H1 (cell line): ENCODE data around the gene CTNND2. TPM values are rescaled to one million over a fixed set of nuclear protein-coding genes. Genes with fewer than 3 reads are reported as not detected.

Experiments
- CTCF ChIA-PET: fragments of 300-600 bp; sonication (Branson Sonifier 250); formaldehyde crosslinking; loops from one replicate; lab custom pipeline; 2021; ENCODE audit not compliant: partially characterized antibody; lab: Charles Lee
- POLR2A ChIA-PET: fragments of 300-600 bp; sonication (Branson Sonifier 250); formaldehyde crosslinking; loops from one replicate; lab custom pipeline; 2021; ENCODE audit warnings: inconsistent platforms; ENCODE audit not compliant: partially characterized antibody; lab: Charles Lee
- DNase-seq, 2 experiments: peaks; one replicate each; pipeline versions ENCODE4 v3.0.0 to v3.0.0-alpha.2; 2010 to 2022; ENCODE audit warnings: low spot score in 2 of 2, low read depth in 1 of 2, mixed read lengths in 1 of 2
- FAIRE-seq: peaks from 2 replicates; lab custom pipeline; 2011; peaks lifted over from hg19 to GRCh38; lab: Jason Lieb, UNC
- H2AFZ ChIP-seq: 2 replicates; pipeline ENCODE4 v1.8.1; 2012; ENCODE audit warnings: low read length, inconsistent platforms
- H2AK5ac ChIP-seq: 2 replicates; pipeline ENCODE4 v1.6.1; 2013; ENCODE audit warnings: low read depth, low read length
- H2BK120ac ChIP-seq: replicated peaks from 2 replicates; pipeline ENCODE3; 2013; ENCODE audit warnings: low read depth, low read length, inconsistent platforms
- H2BK12ac ChIP-seq: 2 replicates; pipeline ENCODE4 v1.6.1; 2013; ENCODE audit warnings: low read depth, low read length
- H2BK15ac ChIP-seq: 2 replicates; pipeline ENCODE4 v1.6.1; 2013; ENCODE audit warnings: low read length
- H2BK20ac ChIP-seq: 2 replicates; pipeline ENCODE4 v1.6.1; 2013; ENCODE audit warnings: low read length
- H2BK5ac ChIP-seq: 2 replicates; pipeline ENCODE4 v1.6.1; 2013; ENCODE audit warnings: low read depth, low read length
- H3K14ac ChIP-seq: 2 replicates; pipeline ENCODE4 v1.6.1; 2013; ENCODE audit warnings: inconsistent platforms; ENCODE audit not compliant: insufficient read length
- H3K18ac ChIP-seq: 2 replicates; pipeline ENCODE4 v1.6.1; 2013; ENCODE audit warnings: low read length; ENCODE audit errors: extremely low read depth
- H3K23ac ChIP-seq: 2 replicates; pipeline ENCODE4 v1.6.1; 2013; ENCODE audit warnings: inconsistent platforms; ENCODE audit not compliant: insufficient read length
- H3K23me2 ChIP-seq: 2 replicates; pipeline ENCODE4 v1.6.1; 2013; ENCODE audit warnings: low read depth, low read length
- H3K27ac ChIP-seq: 2 replicates; pipeline ENCODE4 v1.6.1; 2011; ENCODE audit warnings: low read depth, low read length, inconsistent platforms
- H3K27me3 ChIP-seq, 4 experiments: replicated peaks in 1 of 4; 1 replicate in 1 of 4; 2 replicates in 3 of 4; pipeline versions ENCODE4 v1.6.1 to v1.8.1; 2011 to 2013; ENCODE audit warnings: low read length in 3 of 4, mild to moderate bottlenecking in 3 of 4, inconsistent platforms in 2 of 4, mixed read lengths in 2 of 4, moderate library complexity in 1 of 4; ENCODE audit not compliant: control insufficient read depth in 3 of 4, insufficient read depth in 3 of 4; ENCODE audit errors: extremely low read depth in 1 of 4
- H3K36me3 ChIP-seq, 4 experiments: 2 replicates each; pipeline versions ENCODE4 v1.6.1 to v1.8.1; 2011 to 2013; ENCODE audit warnings: mild to moderate bottlenecking in 4 of 4, low read length in 3 of 4, moderate library complexity in 2 of 4, control low read depth in 1 of 4, inconsistent platforms in 1 of 4; ENCODE audit not compliant: insufficient read depth in 4 of 4, control insufficient read depth in 2 of 4
- H3K4ac ChIP-seq: replicated peaks from 2 replicates; pipeline ENCODE3; 2013; ENCODE audit warnings: low read length, low read depth, mixed read lengths, inconsistent platforms; ENCODE audit not compliant: insufficient read length
- H3K4me1 ChIP-seq, 4 experiments: replicated peaks in 1 of 4; 1 replicate in 1 of 4; 2 replicates in 3 of 4; pipeline versions ENCODE4 v1.6.1 to v1.8.1; 2011 to 2013; ENCODE audit warnings: low read length in 3 of 4, inconsistent platforms in 2 of 4, mixed read lengths in 1 of 4; ENCODE audit not compliant: insufficient read depth in 4 of 4, control insufficient read depth in 3 of 4
- H3K4me2 ChIP-seq, 2 experiments: 2 replicates each; pipeline versions ENCODE4 v1.6.1 to v1.8.1; 2011 to 2013; ENCODE audit warnings: low read depth in 2 of 2, low read length in 2 of 2, control low read depth in 1 of 2, inconsistent platforms in 1 of 2, mild to moderate bottlenecking in 1 of 2; ENCODE audit not compliant: insufficient read depth in 1 of 2
- H3K4me3 ChIP-seq, 4 experiments: fragments of 200-600, 300-600 bp in 1 of 4; sonication (generic), shearing (Covaris generic), sonication (Bioruptor Twin) in 1 of 4; 2 replicates each; pipeline versions ENCODE4 v1.5.1 to v1.8.1; 2011 to 2016; ENCODE audit warnings: low read length in 4 of 4, low read depth in 3 of 4, control low read depth in 2 of 4, inconsistent platforms in 2 of 4, mild to moderate bottlenecking in 2 of 4, mixed read lengths in 1 of 4, moderate library complexity in 1 of 4; ENCODE audit not compliant: insufficient read depth in 2 of 4; ENCODE audit errors: extremely low read depth in 1 of 4
- H3K56ac ChIP-seq: replicated peaks from 2 replicates; pipeline ENCODE3; 2013; ENCODE audit warnings: low read depth, mild to moderate bottlenecking, mixed read lengths, low read length, inconsistent platforms; ENCODE audit not compliant: insufficient read length
- H3K79me1 ChIP-seq: 2 replicates; pipeline ENCODE4 v1.6.1; 2013; ENCODE audit warnings: low read depth, low read length, control low read depth
- H3K79me2 ChIP-seq, 2 experiments: 2 replicates each; pipeline versions ENCODE4 v1.6.1 to v1.8.1; 2012 to 2013; ENCODE audit warnings: low read length in 2 of 2, mild to moderate bottlenecking in 2 of 2, inconsistent platforms in 1 of 2; ENCODE audit not compliant: insufficient read depth in 2 of 2, control insufficient read depth in 1 of 2
- H3K9ac ChIP-seq, 4 experiments: replicated peaks in 1 of 4; 1 replicate in 1 of 4; 2 replicates in 3 of 4; pipeline versions ENCODE4 v1.6.1 to v1.8.1; 2011 to 2013; ENCODE audit warnings: low read depth in 3 of 4, low read length in 3 of 4, control low read depth in 2 of 4, mild to moderate bottlenecking in 2 of 4, moderate library complexity in 2 of 4, inconsistent platforms in 1 of 4; ENCODE audit errors: extremely low read depth in 1 of 4
- H3K9me3 ChIP-seq, 2 experiments: 2 replicates each; pipeline versions ENCODE4 v1.6.1 to v1.8.1; 2012 to 2013; ENCODE audit warnings: mild to moderate bottlenecking in 2 of 2, moderate library complexity in 2 of 2, control low read depth in 1 of 2, inconsistent platforms in 1 of 2, low read depth in 1 of 2, low read length in 1 of 2, mixed read lengths in 1 of 2; ENCODE audit not compliant: insufficient read depth in 2 of 2
- H4K20me1 ChIP-seq, 2 experiments: replicated peaks in 1 of 2; 2 replicates each; pipeline versions ENCODE3 to v1.8.1; 2011 to 2013; ENCODE audit warnings: inconsistent platforms in 2 of 2, low read length in 2 of 2, mild to moderate bottlenecking in 1 of 2; ENCODE audit not compliant: insufficient read depth in 2 of 2, control insufficient read depth in 1 of 2
- H4K5ac ChIP-seq: 2 replicates; pipeline ENCODE4 v1.6.1; 2013; ENCODE audit warnings: low read length, low read depth, mixed read lengths, inconsistent platforms; ENCODE audit not compliant: insufficient read length
- H4K8ac ChIP-seq: 2 replicates; pipeline ENCODE4 v1.8.0; 2013; ENCODE audit warnings: mild to moderate bottlenecking, moderate library complexity, low read length, inconsistent platforms; ENCODE audit not compliant: insufficient read depth; ENCODE audit errors: extremely low read depth
- H4K91ac ChIP-seq: replicated peaks from 2 replicates; pipeline ENCODE3; 2013; ENCODE audit warnings: low read length, mixed read lengths, inconsistent platforms; ENCODE audit not compliant: insufficient read length
- ATF2 ChIP-seq: IDR thresholded peaks from 2 replicates; pipeline ENCODE4 v1.6.1; 2012; ENCODE audit warnings: low read length, inconsistent platforms
- CEBPB ChIP-seq: IDR thresholded peaks from 2 replicates; pipeline ENCODE4 v1.6.1; 2012; ENCODE audit warnings: low read depth, low read length
- CHD1 ChIP-seq: IDR thresholded peaks from 2 replicates; pipeline ENCODE4 v1.6.1; 2012; ENCODE audit warnings: low read depth, low read length, improper control_type of control experiment
- EGR1 ChIP-seq: IDR thresholded peaks from 2 replicates; pipeline ENCODE4 v1.6.1; 2011; ENCODE audit warnings: low read depth, low read length, borderline replicate concordance
- JUND ChIP-seq: IDR thresholded peaks from 2 replicates; pipeline ENCODE4 v1.6.1; 2011; ENCODE audit warnings: mild to moderate bottlenecking, improper control_type of control experiment, low read length
- KDM4A ChIP-seq: IDR thresholded peaks from one replicate; pipeline ENCODE4 v1.7.1; 2012; ENCODE audit warnings: low read depth, mild to moderate bottlenecking, moderate library complexity, low read length, inconsistent platforms; ENCODE audit not compliant: severe bottlenecking
- POU5F1 ChIP-seq: IDR thresholded peaks from 2 replicates; pipeline ENCODE4 v1.6.1; 2011; ENCODE audit warnings: low read depth, mild to moderate bottlenecking, low read length, moderate library complexity
- SUZ12 ChIP-seq: fragments of 200-600 bp; sonication (generic); IDR thresholded peaks from 2 replicates; pipeline ENCODE4 v1.6.1; 2012; ENCODE audit warnings: mild to moderate bottlenecking, inconsistent platforms, low read length, moderate library complexity, mixed read lengths
- TAF7 ChIP-seq: optimal IDR thresholded peaks from 2 replicates; pipeline ENCODE3; 2011; ENCODE audit warnings: low read depth, mild to moderate bottlenecking, inconsistent platforms, low read length, moderate library complexity, borderline replicate concordance
- TEAD4 ChIP-seq: IDR thresholded peaks from 2 replicates; pipeline ENCODE4 v1.6.1; 2012; ENCODE audit warnings: low read depth, low read length, inconsistent platforms, mixed read lengths
- WGBS, 2 experiments: shearing (Covaris generic) in 1 of 2; methylation state at CpG; one replicate each; pipeline versions ENCODE4 v1.1.6 to v1.1.7; 2013 to 2015; ENCODE audit warnings: low lambda C conversion rate in 2 of 2, mixed read lengths in 2 of 2, inconsistent platforms in 1 of 2, low coverage in 1 of 2, missing lambda C conversion rate in 1 of 2; ENCODE audit not compliant: insufficient replicate concordance in 2 of 2, insufficient coverage in 1 of 2, insufficient read length in 1 of 2; ENCODE audit errors: extremely low coverage in 1 of 2, missing lambda C conversion rate in 1 of 2; 5-methylcytosine and 5-hydroxymethylcytosine counted together
- polyA plus RNA-seq, 7 experiments: library from polyadenylated mRNA; depleted of rRNA in 3 of 7; stranded (reverse) in 5 of 7; unstranded in 2 of 7; fragments of >200 nt in 5 of 7; fragments of 200-250 nt in 2 of 7; gene quantifications; 1 replicate in 5 of 7; 2 replicates in 1 of 7; 4 replicates in 1 of 7; pipeline versions ENCODE4 v1.2.1 to v1.2.3, GENCODE V29; 2011 to 2013; ENCODE audit warnings: missing spikeins in 2 of 7, mixed read lengths in 2 of 7
- total RNA-seq: library from RNA; stranded (reverse); fragmentation: NEBNext Ultra II Directional; extraction: Animal tissue kit (Norgen Biotek cat#: 25700); gene quantifications from 2 replicates; pipeline ENCODE4 v1.2.1, GENCODE V29; 2021

Gene CTNND2
- total and polyA plus RNA-seq, 2 of the 8 experiments (the other 6 are each of a cell fraction or from before 2014, with no cell fraction given): 7.4 to 14.2 TPM

- Histone ChIP-seq H3K23me2 (no peaks in the 10 kb centered on the region), H3K4ac (no peak overlapping the region), H3K36me3 (no peaks in the 10 kb centered on the region), H2BK5ac (no peak overlapping the region), H3K14ac (no peak overlapping the region), H4K91ac (no peak overlapping the region), H3K9ac (no peak overlapping the region), H3K79me1 (no peaks in the 10 kb centered on the region), H3K23ac (no peak overlapping the region), H3K27ac (no peak overlapping the region), H3K79me2 (0 out of 4 replicates have a peak, but pooled peaks cover 0 to 3% of the 10 kb centered on the region in 2 experiments), H3K27me3 (no peaks in the 10 kb centered on the region), H3K56ac (no peak overlapping the region), H2BK12ac (0 out of 2 replicates have a peak overlapping the region, but pooled peaks have one; percentile 40), H3K18ac (no peak overlapping the region), H3K4me1 (peaks cover 0 to 3% (median 2%) of the 10 kb centered on the region in 4 experiments; a peak in 2 of 7 replicates), H4K20me1 (no peaks in the 10 kb centered on the region), H2AFZ (no peak overlapping the region), H2BK120ac (no peak overlapping the region), H3K9me3 (peaks cover 0 to 9% of the 10 kb centered on the region in 2 experiments; a peak in 1 of 4 replicates), H2AK5ac (no peak overlapping the region; the same call in 1 of the 2 replicates), H2BK15ac (0 out of 2 replicates have a peak overlapping the region, but pooled peaks have one; percentile 23), H4K5ac (no peak overlapping the region), H2BK20ac (no peak overlapping the region), H3K4me3 (no peak overlapping the region), H3K4me2 (no peak overlapping the region), H4K8ac (no peak overlapping the region)
- FAIRE-seq (no peak), DNase-seq (no peak)
- 99% methylated on average over 6 of the region's 6 CpGs; no CpG with 5 or more reads in 1 of the 2 experiments for WGBS, 2 experiments
- CTCF ChIA-PET: no interaction called here
- TF ChIP-seq CEBPB (no peak), EGR1 (no peak), ATF2 (no peak), CHD1 (no peak), TAF7 (no peak), TEAD4 (no peak), SUZ12 (no peak), KDM4A (no peak), POU5F1 (no peak), JUND (no peak)
- POLR2A ChIA-PET: no interaction called here
Measured at GRCh38 chr5:11590475-11590874, 313.8 kb downstream of the CTNND2 start.
